ENCODE data around the gene PTPRG.

Gene PTPRG

DNA sequence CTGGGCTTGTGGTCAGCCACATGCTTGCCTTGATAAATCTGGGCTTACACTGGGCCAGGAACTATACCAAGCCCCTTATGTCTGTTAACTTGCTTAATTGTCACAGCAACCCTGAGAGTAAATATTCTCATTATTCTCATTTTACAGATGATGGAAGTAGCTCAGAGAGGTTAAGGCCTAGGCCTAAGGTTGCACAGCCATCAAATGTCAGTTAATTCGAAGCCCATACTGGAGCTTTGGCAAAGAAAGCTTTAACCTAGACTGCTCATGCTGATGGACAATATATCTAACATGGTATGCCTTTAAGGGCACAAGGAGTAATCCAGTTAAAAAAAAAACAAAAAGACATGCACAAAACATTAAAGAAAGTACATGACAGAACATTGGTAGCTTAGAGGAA is 591.9 kb downstream of the PTPRG start:
- H3K9ac ChIP-seq, result no peak overlapping the region
- H3K4me3 ChIP-seq (IDR thresholded peaks at IDR 0.05; ENCODE audit: insufficient read depth, low read depth, low read length), result no peak overlapping the region
- no peak overlapping the region for H3K4me2 ChIP-seq
- no peaks in the 10 kb centered on the region for H3K36me3 ChIP-seq (ENCODE audit: insufficient read depth)
- H2AFZ ChIP-seq (ENCODE audit: low read depth), result no peak overlapping the region
- H3K27me3 ChIP-seq (ENCODE audit: insufficient read depth, low read depth), result no peaks in the 10 kb centered on the region
- no peak overlapping the region for H3K27ac ChIP-seq
- no peaks in the 10 kb centered on the region for H4K20me1 ChIP-seq (ENCODE audit: insufficient read depth)
- H3K4me1 ChIP-seq (ENCODE audit: low read depth, poor library complexity, severe bottlenecking), result no peaks in the 10 kb centered on the region
- H3K79me2 ChIP-seq (ENCODE audit: insufficient read depth, low read depth), result no peaks in the 10 kb centered on the region
- TF ChIP-seq, protein P1, sequence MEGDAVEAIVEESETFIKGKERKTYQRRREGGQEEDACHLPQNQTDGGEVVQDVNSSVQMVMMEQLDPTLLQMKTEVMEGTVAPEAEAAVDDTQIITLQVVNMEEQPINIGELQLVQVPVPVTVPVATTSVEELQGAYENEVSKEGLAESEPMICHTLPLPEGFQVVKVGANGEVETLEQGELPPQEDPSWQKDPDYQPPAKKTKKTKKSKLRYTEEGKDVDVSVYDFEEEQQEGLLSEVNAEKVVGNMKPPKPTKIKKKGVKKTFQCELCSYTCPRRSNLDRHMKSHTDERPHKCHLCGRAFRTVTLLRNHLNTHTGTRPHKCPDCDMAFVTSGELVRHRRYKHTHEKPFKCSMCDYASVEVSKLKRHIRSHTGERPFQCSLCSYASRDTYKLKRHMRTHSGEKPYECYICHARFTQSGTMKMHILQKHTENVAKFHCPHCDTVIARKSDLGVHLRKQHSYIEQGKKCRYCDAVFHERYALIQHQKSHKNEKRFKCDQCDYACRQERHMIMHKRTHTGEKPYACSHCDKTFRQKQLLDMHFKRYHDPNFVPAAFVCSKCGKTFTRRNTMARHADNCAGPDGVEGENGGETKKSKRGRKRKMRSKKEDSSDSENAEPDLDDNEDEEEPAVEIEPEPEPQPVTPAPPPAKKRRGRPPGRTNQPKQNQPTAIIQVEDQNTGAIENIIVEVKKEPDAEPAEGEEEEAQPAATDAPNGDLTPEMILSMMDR (conservative IDR thresholded peaks at IDR 0.05; ENCODE audit: low read depth, low read length), result no peak

DNA sequence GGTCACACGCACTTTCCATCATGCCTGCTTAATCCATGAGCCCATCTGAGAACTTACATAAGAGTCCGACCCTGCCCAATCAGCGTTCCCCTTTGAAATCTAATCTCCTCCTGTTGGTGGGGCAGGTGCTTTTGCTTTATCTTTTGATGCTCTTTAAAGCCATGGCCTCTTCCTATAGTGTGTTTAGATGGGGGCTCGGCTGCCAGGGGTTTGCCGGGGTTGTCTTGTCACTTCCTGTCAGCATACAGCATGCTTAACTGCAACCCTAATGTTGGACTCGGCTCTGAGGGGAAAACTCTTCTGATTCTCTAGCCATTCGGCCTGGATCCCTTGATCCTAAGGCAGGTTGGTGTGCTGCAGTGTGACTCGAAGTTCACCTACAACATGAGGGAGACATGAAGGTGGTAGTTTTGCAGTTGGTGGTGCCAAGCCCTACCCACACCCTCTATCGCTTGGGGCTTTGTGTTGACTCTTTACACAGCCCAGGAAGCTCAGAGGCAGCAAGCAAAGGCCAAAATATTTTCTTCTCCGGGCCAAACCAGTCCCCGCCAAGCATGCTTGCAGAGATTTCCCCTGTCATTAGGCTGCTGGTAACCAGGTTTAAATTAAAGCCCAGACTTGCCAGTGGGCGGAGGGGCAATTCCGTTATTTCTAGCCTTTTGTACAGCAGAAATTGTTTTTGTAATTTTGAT is 593.2 kb downstream of the PTPRG start:
- H2AFZ ChIP-seq (ENCODE audit: low read depth), result no peak overlapping the region

DNA sequence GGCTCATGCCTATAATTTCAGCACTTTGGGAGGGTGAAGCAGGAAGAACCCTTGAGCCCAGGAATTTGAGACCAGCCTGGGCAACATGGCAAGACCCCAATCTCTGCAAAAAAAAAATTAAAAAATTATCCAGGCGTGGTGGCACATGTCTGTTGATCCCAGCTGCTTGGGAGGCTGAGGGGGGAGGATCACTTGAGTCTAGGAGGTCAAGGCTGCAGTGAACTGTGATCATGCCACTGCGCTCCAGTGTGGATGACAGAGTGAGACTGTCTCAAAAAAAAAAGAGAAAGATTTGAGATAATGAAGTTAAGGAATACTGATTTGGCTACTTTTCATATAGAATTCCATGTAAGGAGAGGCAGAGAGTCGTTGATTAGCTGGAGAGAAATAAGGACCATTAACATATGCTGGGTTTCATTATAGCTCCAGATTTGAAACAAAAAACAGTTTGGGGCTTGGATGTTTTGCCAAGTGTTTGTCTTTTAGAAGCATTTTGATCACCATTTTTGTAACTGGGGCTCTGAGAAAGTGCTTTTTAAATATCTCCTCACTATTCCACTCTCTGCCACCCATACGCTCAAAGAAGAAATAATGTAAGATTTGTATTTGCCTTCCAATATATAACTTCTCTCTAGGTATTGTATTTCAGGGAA is 597.8 kb downstream of the PTPRG start:
- no peaks in the 10 kb centered on the region for H3K27me3 ChIP-seq (ENCODE audit: insufficient read depth, low read depth)
- H3K4me3 ChIP-seq (IDR thresholded peaks at IDR 0.05; ENCODE audit: insufficient read depth, low read depth, low read length), result no peak overlapping the region
- no peak overlapping the region for H3K4me2 ChIP-seq
- H3K27ac ChIP-seq, result no peak overlapping the region
- no peaks in the 10 kb centered on the region for H3K79me2 ChIP-seq (ENCODE audit: insufficient read depth, low read depth)
- no peaks in the 10 kb centered on the region for H3K4me1 ChIP-seq (ENCODE audit: low read depth, poor library complexity, severe bottlenecking)
- H4K20me1 ChIP-seq (ENCODE audit: insufficient read depth), result no peaks in the 10 kb centered on the region
- H2AFZ ChIP-seq (ENCODE audit: low read depth), result no peak overlapping the region
- TF ChIP-seq, protein P1 (conservative IDR thresholded peaks at IDR 0.05; ENCODE audit: low read depth, low read length), result no peak
- H3K9ac ChIP-seq, result no peak overlapping the region
- no peaks in the 10 kb centered on the region for H3K36me3 ChIP-seq (ENCODE audit: insufficient read depth)

More for the DNA sequence above, 593.2 kb downstream of the PTPRG start:
- Histone ChIP-seq H3K36me3 (ENCODE audit: insufficient read depth) (no peaks in the 10 kb centered on the region), H3K9ac (no peak overlapping the region), H3K79me2 (ENCODE audit: insufficient read depth, low read depth) (no peaks in the 10 kb centered on the region), H3K27me3 (ENCODE audit: insufficient read depth, low read depth) (no peaks in the 10 kb centered on the region), H3K4me1 (ENCODE audit: low read depth, poor library complexity, severe bottlenecking) (no peaks in the 10 kb centered on the region), H3K4me2 (no peak overlapping the region), H3K4me3 (IDR thresholded peaks at IDR 0.05; ENCODE audit: insufficient read depth, low read depth, low read length) (no peak overlapping the region), H4K20me1 (ENCODE audit: insufficient read depth) (no peaks in the 10 kb centered on the region), H3K27ac (no peak overlapping the region)
- TF ChIP-seq, protein P1 (conservative IDR thresholded peaks at IDR 0.05; ENCODE audit: low read depth, low read length), result no peak

DNA sequence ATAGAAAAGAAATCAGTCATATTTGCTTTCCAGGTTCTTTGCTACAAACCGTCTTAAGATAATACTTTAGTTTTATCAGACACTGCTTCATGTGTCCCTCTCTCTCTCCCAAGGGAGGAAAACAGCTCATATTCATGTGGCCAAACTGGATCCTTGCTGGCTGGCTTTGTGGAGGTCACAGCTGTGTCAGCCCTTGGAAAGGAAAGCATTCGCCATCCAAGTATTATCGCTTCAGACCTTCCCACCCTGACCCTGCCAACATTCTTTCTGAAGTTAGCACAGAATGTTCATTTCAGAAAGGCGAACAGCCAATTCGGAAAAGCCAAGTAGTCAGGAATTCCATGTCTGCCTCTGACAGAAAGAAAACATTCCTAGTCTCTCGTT is 598.3 kb downstream of the PTPRG start:
- no peaks in the 10 kb centered on the region for H3K4me1 ChIP-seq (ENCODE audit: low read depth, poor library complexity, severe bottlenecking)
- H4K20me1 ChIP-seq (ENCODE audit: insufficient read depth), result no peaks in the 10 kb centered on the region
- H3K27me3 ChIP-seq (ENCODE audit: insufficient read depth, low read depth), result no peaks in the 10 kb centered on the region
- H3K27ac ChIP-seq, result no peak overlapping the region
- H3K79me2 ChIP-seq (ENCODE audit: insufficient read depth, low read depth), result no peaks in the 10 kb centered on the region
- TF ChIP-seq, protein P1 (conservative IDR thresholded peaks at IDR 0.05; ENCODE audit: low read depth, low read length), result no peak
- H3K4me2 ChIP-seq, result no peak overlapping the region
- H3K4me3 ChIP-seq (IDR thresholded peaks at IDR 0.05; ENCODE audit: insufficient read depth, low read depth, low read length), result no peak overlapping the region
- no peak overlapping the region for H3K9ac ChIP-seq
- no peak overlapping the region for H2AFZ ChIP-seq (ENCODE audit: low read depth)
- H3K36me3 ChIP-seq (ENCODE audit: insufficient read depth), result no peaks in the 10 kb centered on the region
